ENCODE results near the gene DGKE.

GRCh38 chr17:56807723-56808122 lies 26.2 kb upstream of the DGKE start:
- TF ChIP-seq, protein P1, sequence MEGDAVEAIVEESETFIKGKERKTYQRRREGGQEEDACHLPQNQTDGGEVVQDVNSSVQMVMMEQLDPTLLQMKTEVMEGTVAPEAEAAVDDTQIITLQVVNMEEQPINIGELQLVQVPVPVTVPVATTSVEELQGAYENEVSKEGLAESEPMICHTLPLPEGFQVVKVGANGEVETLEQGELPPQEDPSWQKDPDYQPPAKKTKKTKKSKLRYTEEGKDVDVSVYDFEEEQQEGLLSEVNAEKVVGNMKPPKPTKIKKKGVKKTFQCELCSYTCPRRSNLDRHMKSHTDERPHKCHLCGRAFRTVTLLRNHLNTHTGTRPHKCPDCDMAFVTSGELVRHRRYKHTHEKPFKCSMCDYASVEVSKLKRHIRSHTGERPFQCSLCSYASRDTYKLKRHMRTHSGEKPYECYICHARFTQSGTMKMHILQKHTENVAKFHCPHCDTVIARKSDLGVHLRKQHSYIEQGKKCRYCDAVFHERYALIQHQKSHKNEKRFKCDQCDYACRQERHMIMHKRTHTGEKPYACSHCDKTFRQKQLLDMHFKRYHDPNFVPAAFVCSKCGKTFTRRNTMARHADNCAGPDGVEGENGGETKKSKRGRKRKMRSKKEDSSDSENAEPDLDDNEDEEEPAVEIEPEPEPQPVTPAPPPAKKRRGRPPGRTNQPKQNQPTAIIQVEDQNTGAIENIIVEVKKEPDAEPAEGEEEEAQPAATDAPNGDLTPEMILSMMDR (IDR thresholded peaks at IDR 0.05): no peak
- no peak for TF ChIP-seq POLR2A (IDR thresholded peaks at IDR 0.05)

Measured in esophagus squamous epithelium (tissue), 4 donors.